Measurements from ENCODE around the gene RNF168.
"Not testable (repeated sequence)": the region's sequence is repeated elsewhere in the genome, so short reads cannot be mapped to it uniquely, and the experiment has no call there.

RNF168 gene

GRCh38 chr3:196462680-196463477 is 40.7 kb downstream of the RNF168 start:
- DNase-seq, result not testable (repeated sequence)

DNA sequence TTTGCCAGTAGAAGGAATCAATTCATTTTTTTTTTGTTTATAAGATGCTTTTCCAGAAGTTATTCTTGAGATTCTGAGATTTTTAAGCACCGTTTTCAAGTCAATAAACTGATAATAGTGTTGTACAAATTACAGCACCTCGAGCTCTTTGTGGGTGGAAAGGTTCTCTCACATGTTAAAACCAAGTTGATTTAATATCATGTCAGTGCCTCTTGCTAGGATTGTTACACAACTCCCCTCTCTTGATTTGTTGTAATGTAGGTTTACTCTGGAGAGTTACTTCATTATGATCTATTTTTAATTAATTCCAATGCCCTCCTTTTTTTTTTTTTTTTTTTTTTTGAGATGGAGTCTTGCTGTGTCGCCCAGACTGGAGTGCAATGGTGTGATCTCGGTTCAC is 45.5 kb downstream of the RNF168 start:
- no peak for DNase-seq

DNA sequence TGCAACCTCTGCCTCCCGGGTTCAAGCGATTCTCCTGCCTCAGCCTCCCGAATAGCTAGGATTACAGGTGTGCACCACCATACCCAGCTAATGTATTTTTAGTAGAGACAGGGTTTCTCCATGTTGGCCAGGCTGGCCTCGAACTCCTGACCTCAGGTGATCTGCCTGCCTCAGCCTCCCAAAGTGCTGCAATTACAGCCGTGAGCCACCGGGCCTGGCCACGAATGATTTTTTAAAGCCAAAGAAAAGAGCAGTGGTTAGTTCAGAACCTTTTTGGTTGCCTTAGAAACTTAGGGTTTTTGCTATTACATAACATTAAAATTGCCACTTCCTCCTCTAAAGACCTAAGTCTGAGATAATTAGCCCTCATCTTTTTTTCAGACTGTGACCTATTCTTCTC is 46.1 kb downstream of the RNF168 start:
- peak; percentile 53 for DNase-seq

GRCh38 chr3:196454935-196455334 is 48.6 kb downstream of the RNF168 start:
- no peak for DNase-seq

DNA sequence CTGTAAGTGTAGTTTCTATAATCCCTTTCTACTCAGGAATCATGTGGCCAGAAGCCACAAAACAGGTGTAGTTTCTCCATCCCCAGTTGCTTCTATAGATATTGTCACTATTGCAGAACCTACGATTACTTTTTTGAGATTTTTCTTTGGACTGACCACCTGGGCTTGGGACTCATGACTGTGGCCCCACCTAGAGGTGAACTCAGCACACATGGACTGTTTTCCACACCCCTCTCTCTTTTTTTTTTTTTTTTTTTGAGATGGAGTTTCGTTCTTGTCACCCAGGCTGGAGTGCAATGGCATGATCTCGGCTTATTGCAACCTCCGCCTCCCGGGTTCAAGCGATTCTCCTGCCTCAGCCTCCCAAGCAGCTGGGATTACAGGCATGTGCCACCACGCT is 58.2 kb downstream of the RNF168 start:
- DNase-seq, result peak; percentile 72

DNA sequence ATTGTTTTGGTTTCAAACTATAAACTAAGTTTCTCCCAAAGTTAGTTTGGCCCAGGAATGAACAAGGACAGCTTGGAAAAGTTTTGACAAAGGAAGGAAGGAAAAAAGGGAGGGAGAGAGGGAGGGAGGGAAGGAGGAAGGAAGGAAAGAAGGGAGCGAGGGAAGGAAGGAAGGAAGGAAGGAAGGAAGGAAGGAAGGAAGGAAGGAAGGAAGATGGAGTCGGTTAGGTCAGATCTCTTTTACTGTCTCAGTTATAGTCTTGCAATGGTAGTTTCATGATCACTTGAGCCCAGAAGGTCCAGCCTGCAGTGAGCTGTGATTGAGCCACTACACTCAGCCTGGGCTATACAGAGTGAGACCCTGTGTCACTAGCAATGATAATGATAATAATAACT is 59.1 kb downstream of the RNF168 start:
- DNase-seq, result no peak

DNA sequence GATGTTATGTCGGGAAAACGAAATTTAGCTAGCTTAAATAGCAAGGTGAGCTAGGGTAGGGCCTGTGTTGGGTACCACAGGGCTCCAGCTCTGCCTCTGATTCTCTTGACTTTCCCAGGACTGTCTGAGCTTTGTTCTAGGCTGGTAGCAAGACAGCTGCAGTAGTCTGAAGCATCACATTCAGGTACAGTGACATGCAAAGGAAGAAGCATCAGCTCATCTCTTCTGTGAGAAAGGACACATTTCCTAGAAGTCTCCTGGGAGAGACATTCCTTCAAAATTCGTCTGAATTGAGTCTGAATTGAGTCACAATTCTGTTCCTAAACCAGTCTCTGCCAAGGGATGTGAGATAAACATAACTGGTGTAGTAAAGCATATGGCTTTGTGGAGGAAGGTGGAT is 62.9 kb downstream of the RNF168 start:
- DNase-seq, result no peak

DNA sequence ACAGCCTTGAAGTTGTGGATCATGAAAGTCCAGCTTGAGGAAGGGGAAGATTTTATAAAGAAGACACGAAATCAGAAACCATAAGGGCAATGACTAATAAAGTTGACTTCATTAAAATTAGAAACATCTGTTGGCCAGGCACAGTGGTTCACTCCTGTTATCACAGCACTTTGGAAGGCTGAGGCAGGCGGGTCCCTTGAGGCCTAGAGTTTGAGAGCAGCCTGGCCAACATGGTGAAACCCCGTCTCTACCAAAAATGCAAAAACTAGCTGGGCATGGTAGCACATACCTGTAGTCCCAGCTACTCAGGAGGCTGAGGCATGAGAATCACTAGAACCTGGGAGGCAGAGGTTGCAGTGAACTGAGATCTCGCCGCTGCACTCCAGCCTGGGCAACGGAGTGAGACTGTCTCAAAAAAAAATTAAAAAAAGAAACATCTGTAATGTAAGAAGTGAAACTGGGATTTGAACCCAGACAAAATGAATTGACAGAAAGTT is 63.5 kb downstream of the RNF168 start:
- DNase-seq, result no peak

DNA sequence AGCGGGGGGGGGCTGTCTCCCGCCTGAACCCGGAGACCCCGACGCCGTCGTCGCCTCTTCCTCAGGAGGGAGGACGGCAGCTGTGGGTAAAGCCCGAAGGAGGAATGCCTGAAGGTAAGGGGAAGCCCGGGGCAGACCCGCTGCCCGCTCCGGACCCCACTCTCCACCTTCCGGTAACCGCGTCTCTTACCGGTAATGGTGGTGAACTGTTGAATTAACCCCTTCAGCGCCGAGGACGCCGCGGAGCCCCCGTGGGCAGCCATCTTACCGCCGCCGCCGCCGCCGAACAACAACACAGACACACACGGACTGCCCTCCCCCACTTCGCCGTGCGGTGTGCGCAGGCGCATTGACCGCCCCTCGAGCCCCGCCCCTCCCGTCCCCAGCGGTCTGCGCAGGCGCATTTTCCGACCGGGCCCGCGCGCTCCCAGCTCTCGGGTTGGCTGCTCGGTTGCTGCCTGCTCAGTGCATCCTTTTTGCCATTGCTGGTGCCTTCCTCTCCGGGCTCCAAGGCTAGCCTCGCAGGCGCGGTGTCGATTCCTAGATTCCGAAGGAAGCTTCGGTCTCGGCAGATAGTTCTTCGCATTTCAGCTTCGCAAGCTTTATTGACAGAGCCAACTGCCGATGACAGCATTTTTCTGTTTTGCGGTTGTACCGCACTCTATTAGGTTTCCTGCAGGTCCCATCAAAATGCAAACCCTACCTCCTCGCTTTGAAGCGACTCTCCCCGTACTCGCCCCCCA is 71.3 kb downstream of the RNF168 start, which contains the start of gene UBXN7:
Gene UBXN7 (minus strand): TSS at position 291 of the 743 bp plus-strand sequence. CDS start 28 bp downstream, at position 263.
- peak; percentile 98 for DNase-seq

DNA sequence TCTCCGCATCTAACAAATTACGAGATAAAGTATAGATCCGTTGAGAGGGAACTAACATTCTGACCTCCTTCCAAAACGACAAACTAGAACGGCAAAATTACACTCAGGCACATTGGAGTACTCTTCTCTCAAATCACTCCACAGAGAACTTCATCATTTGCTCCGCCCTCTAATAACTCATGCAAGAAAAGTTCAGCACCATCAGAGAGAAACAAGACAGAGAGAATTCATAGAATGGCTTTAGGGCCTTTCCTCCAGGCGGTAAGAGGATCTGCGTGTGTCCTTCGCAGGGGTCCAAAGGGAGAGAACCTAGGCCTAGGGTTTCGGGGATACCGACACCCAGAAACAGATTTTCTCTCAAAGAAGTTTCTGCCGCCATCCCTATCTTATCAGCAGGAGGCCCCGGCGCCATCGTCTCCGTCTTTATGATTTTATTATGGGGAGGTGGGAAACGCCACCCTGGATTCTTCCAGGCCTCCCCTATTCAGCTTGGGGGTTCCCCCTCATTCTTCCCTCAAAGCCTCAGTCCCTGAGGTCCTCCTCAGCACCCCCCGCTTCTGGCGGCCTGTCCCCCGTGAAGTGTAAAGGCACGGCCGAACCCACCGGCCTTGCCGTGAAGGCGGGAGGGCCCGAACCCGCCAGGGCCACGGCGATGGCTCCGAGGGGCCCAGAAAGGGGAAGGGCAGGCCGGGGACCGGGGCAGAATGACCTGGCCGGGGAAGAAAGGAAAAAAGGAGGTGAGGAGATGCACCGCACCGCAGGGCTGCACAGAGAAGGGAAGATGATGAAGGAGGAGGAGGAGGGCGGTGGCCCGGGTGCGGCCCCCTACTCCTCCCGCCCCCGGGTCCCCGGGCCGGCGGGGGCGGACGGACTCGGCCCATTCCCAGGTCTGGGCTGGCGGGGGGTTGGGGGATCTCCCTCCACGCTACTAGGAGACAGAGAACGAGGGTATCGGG is 72.1 kb downstream of the RNF168 start:
- DNase-seq, result peak; percentile 41

DNA sequence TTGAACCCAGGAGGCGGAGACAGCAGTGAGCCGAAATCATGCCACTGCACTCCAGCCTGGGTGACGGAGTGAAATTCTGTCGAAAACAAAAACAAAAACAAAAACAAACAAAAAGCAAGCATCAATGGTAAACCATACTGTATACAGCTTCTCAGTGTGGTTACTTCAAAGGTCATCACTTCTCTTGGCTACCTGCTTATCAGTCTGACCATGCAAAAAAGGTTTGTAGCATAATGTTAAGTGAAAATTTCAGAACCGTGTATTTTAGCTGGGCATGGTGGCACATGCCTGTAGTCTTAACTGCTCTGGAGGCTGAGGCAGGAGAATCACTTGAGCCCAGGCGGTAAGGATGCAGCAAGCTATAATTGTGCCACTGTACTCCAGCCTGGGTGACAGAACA is 75.5 kb downstream of the RNF168 start:
- no peak for DNase-seq

DNA sequence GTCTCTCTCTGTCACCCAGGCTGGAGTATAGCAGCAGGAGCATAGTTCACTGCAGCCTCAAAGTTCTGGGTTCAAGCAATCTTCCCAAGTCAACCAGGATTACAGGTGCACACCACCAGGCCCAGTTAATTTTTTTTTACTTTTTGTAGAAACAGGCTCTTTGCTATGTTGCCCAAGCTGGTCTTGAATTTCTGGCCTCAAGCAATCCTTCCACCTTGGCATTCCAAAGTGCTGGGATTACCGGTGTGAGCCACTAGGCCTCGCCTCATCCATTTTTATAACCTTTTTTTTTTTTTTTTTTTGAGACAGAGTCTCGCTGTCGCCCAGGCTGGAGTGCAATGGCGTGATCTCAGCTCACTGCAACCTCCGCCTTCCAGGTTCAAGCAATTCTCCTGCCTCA is 79.1 kb downstream of the RNF168 start:
- not testable (repeated sequence) for DNase-seq

DNA sequence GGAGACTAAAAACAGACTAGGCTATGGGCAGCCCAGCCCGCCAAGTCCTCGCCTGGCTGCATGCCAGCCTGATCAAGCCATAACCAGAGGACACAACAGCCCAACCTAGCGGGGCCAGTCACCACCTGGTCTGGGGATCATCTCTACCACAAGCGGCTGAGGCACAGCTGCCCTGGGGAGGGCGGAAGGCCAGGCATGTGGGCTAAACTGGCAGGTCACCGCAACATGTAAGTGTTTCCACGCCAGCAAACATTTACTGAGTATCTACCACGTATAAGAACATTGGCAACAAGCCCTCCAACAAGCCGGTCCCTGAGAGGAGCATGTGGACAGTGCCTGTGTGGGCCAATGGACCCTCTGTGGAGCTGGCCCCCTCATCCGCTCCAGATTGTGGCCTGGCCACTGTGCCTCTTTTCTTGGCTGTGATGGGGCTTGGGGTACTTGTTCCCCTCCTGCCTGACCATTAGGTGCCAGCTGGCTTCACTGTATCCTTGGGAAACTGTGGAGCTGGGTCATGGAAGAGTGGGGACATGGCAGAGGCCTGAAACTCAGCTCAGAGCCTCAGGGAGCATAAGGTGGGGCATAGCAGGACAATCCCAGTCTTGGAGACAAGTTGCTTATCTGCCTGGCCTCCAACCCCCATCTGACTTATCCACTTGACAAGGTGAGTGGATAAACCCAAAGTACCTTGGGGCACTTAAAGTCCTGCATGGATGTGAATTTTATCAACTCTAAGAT is 80.4 kb downstream of the RNF168 start:
- no peak for DNase-seq

- DNase-seq, result not testable (repeated sequence)
These were observed 81.9 kb downstream of the RNF168 start for GRCh38 chr3:196421668-196422067.

DNA sequence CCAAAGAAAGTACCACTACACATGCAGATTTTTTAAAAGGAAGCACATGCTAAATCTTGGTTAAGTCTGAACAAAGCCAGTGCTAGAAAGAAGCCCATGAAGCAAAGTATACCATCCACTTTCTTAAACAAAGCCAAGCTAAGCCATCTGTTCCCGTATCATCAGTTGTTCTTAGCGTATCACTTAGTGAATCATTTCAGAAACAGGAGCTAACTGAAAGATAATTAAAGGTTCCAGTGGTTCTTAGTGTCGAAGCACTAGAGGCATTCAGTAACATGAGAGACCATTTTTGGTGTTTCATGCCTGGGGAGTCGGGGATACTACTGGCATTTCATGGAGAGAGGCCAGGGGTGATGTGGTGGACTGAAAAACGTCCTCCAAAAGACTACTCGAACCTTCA is 84.2 kb downstream of the RNF168 start:
- DNase-seq, result no peak

Measured in suppressor macrophage treated with lipopolysaccharide for 4 hours (primary cell).